ENCODE measurements around the gene ZNF800. TPM values are rescaled to one million over a fixed set of nuclear protein-coding genes. Genes with fewer than 3 reads are reported as not detected.
A peak's percentile ranks its signal among the peaks of the same experiment; 100 is the strongest.

The ZNF800 gene
- total RNA-seq, 1 experiment from 2014 or later: 32.4 TPM

DNA sequence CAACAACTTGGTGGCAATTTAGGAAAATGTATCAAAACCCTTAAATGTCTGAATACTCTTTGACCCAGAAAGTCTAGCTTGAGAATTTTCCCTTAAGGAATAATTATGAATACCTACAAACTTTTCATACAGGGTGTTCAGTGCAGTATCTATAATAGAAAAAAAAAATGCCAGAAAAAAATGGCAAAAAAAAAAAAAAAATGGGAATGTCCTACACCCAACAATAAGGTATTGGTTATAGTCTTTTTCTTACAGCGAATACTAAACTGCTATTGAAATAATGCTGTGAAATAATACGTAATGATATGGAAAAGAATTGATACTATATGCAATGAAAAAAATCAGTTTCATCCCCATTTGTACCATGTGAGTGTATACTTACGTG is 44.3 kb downstream of the ZNF800 start:
- CTCF ChIA-PET: interaction anchor here (0.5 to 0.7 kb wide), 2 partner anchors 161 to 534 kb away, joined by 4 to 5 read pairs; no protein-coding TSS in a partner anchor
- peak overlapping the region; percentile 69 for H3K4me2 ChIP-seq
- POLR2A ChIA-PET (ENCODE audit: unreplicated experiment): no interaction called here

DNA sequence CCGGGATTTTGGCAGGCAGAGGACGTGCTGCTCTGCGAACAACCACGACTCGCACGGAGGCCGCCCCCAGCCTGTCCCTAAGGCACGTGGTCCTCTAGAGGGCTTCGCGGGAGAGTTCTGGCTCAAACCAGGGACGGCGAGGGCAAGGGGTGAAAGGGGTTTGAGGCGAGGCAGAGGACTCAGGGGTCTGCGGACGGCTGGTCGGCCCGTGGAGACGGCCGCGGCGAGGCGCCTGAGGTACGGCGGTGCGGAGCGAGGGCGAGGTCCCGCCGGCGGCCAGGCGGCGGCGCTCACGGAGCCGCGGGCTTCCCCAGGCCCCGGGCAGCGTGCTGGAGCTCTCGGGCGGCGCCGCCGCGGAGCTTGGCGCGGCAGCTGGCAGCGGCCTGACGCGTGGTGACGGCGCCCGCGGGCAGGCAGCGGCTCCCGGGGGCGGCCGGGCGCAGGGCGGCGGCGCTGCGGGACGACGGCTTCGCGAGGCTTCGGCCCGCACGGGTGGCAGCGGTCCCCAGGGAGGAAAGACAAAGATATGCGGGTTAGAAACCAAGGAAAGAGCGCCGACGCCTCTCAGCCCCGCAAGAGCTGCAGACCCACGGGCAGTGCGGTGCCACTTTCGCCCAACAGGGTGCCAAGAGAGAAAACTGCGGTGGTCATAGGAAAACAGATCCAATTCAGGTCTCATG is 44.8 kb downstream of the ZNF800 start:
- TF ChIP-seq, protein P1, sequence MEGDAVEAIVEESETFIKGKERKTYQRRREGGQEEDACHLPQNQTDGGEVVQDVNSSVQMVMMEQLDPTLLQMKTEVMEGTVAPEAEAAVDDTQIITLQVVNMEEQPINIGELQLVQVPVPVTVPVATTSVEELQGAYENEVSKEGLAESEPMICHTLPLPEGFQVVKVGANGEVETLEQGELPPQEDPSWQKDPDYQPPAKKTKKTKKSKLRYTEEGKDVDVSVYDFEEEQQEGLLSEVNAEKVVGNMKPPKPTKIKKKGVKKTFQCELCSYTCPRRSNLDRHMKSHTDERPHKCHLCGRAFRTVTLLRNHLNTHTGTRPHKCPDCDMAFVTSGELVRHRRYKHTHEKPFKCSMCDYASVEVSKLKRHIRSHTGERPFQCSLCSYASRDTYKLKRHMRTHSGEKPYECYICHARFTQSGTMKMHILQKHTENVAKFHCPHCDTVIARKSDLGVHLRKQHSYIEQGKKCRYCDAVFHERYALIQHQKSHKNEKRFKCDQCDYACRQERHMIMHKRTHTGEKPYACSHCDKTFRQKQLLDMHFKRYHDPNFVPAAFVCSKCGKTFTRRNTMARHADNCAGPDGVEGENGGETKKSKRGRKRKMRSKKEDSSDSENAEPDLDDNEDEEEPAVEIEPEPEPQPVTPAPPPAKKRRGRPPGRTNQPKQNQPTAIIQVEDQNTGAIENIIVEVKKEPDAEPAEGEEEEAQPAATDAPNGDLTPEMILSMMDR (conservative IDR thresholded peaks at IDR 0.05): no peak
- TF ChIP-seq EZH2 (IDR thresholded peaks at IDR 0.05; ENCODE audit: low read depth): no peak
- Histone ChIP-seq H3K79me2 (ENCODE audit: low read depth) (no peaks in the 10 kb centered on the region), H3K9me2 (ENCODE audit: insufficient read depth) (no peaks in the 10 kb centered on the region), H4K20me1 (ENCODE audit: insufficient read depth) (no peaks in the 10 kb centered on the region), H3K36me3 (ENCODE audit: low read depth) (no peaks in the 10 kb centered on the region), H3K4me3 (peak overlapping the region; percentile 43; the same call in 1 of the 2 replicates), H3K4me1 (replicated peaks; ENCODE audit: insufficient read depth) (no peaks in the 10 kb centered on the region), H3K9me3 (ENCODE audit: insufficient read depth, low read depth) (no peaks in the 10 kb centered on the region), H3K4me2 (peak overlapping the region; percentile 69), H3K27ac (no peak overlapping the region), H3F3A (ENCODE audit: insufficient read depth, low read depth) (peaks cover 6% of the 10 kb centered on the region; the same call in 1 of the 2 replicates), H2AFZ (no peak overlapping the region), H3K27me3 (ENCODE audit: insufficient read depth, low read depth) (no peaks in the 10 kb centered on the region)
- BruUV-seq (replicated peaks): no TSS peak
- intact Hi-C loops (cut with micrococcal nuclease; ENCODE audit: unreplicated experiment): no loop called here
- peak in 1 of 2 experiments; percentile 55 for DNase-seq
- CTCF ChIA-PET: interaction anchor here (0.5 to 0.7 kb wide), 2 partner anchors 162 to 533 kb away, joined by 4 to 5 read pairs; no protein-coding TSS in a partner anchor
- POLR2A ChIA-PET (ENCODE audit: unreplicated experiment): no interaction called here

More for the DNA sequence above, 44.3 kb downstream of the ZNF800 start:
- no peaks in the 10 kb centered on the region for H3K9me2 ChIP-seq (ENCODE audit: insufficient read depth)
- no peaks in the 10 kb centered on the region for H3K9me3 ChIP-seq (ENCODE audit: insufficient read depth, low read depth)
- peak overlapping the region; percentile 43; the same call in 1 of the 2 replicates for H3K4me3 ChIP-seq
- no peaks in the 10 kb centered on the region for H3K27me3 ChIP-seq (ENCODE audit: insufficient read depth, low read depth)
- intact Hi-C loops (cut with micrococcal nuclease; ENCODE audit: unreplicated experiment): no loop called here
- no peak overlapping the region for H3K27ac ChIP-seq
- H3K36me3 ChIP-seq (ENCODE audit: low read depth): no peaks in the 10 kb centered on the region
- H3K4me1 ChIP-seq (replicated peaks; ENCODE audit: insufficient read depth): no peaks in the 10 kb centered on the region
- H4K20me1 ChIP-seq (ENCODE audit: insufficient read depth): no peaks in the 10 kb centered on the region
- H2AFZ ChIP-seq: no peak overlapping the region
- no TSS peak for BruUV-seq (replicated peaks)
- TF ChIP-seq, protein P1 (conservative IDR thresholded peaks at IDR 0.05): no peak
- no peak for TF ChIP-seq EZH2 (IDR thresholded peaks at IDR 0.05; ENCODE audit: low read depth)
- DNase-seq: no peak
- H3F3A ChIP-seq (ENCODE audit: insufficient read depth, low read depth): peaks cover 6% of the 10 kb centered on the region; the same call in 1 of the 2 replicates
- H3K79me2 ChIP-seq (ENCODE audit: low read depth): no peaks in the 10 kb centered on the region

DNA sequence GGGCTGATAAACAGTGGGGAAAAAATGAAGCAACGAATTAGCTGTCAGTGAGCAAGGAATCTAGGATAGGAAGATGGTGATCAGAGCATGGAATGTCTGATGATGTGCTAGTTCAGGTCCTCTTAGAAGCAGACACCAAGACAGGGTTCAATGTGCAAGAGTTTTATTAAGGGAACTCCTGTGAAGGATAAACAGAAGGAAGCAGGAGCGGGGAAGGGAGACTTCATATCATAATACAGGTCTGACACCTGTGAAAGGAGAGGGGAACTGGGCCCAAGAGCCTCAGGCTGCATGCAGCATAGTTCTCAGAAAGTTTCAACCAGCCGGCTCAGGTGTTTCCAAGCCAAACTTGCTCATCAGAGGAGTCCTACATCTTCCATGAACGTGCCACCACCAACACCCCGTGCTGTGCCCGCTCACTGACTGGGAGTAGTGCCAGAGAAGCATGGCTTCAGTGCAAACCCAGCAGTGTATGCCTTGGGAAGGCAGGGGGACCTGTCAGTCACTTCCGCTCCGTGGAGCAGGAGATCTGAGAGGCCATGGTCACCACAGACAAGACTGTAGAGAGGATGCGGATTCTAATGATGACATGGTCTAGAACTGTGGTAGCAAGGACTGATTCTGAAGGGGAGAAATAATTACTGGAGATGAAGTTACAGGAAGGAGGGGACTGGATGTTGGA is 45.8 kb downstream of the ZNF800 start:
- Histone ChIP-seq H3K4me1 (replicated peaks; ENCODE audit: insufficient read depth) (no peaks in the 10 kb centered on the region), H3K79me2 (ENCODE audit: low read depth) (no peaks in the 10 kb centered on the region), H3K9me3 (ENCODE audit: insufficient read depth, low read depth) (no peaks in the 10 kb centered on the region), H3K4me2 (no peak overlapping the region), H3K36me3 (ENCODE audit: low read depth) (no peaks in the 10 kb centered on the region), H3F3A (ENCODE audit: insufficient read depth, low read depth) (peaks cover 6% of the 10 kb centered on the region; the same call in 1 of the 2 replicates), H2AFZ (no peak overlapping the region), H3K27ac (no peak overlapping the region), H3K27me3 (ENCODE audit: insufficient read depth, low read depth) (no peaks in the 10 kb centered on the region), H3K4me3 (no peak overlapping the region), H4K20me1 (ENCODE audit: insufficient read depth) (no peaks in the 10 kb centered on the region), H3K9me2 (ENCODE audit: insufficient read depth) (no peaks in the 10 kb centered on the region)
- DNase-seq: no peak
- BruUV-seq (replicated peaks): no TSS peak
- TF ChIP-seq, protein P1 (conservative IDR thresholded peaks at IDR 0.05): no peak
- TF ChIP-seq EZH2 (IDR thresholded peaks at IDR 0.05; ENCODE audit: low read depth): no peak
- CTCF ChIA-PET: no interaction called here
- POLR2A ChIA-PET (ENCODE audit: unreplicated experiment): interaction anchor here (0.6 kb wide), 1 partner anchor 46 kb away, joined by 3 read pairs; no protein-coding TSS in a partner anchor
- intact Hi-C loops (cut with micrococcal nuclease; ENCODE audit: unreplicated experiment): no loop called here

Measured in PC-9 (cell line).